Measurements from ENCODE around the gene FAF2. TPM values are rescaled to one million over a fixed set of nuclear protein-coding genes. Genes with fewer than 3 reads are reported as not detected.

The FAF2 gene
- total and polyA plus RNA-seq, 2 donors (not counting 3 experiments of a cell fraction or from before 2014, with no cell fraction given): 27.9 to 43.5 TPM

GRCh38 chr5:176470539-176470938, 22.4 kb downstream of the FAF2 start:
- dilution Hi-C loops (cut with MboI; ENCODE audit: extremely low pct_ligation_motif_present, low sequenced_read_pairs): no loop called here
- no TSS peak for BruUV-seq (replicated peaks)
- H3K79me2 ChIP-seq (ENCODE audit: control insufficient read depth, insufficient read depth, low read length): peaks cover 9% of the 10 kb centered on the region
- H2AFZ ChIP-seq (ENCODE audit: low read depth, low read length): no peak overlapping the region
- no peak overlapping the region for H3K4me3 ChIP-seq (replicated peaks in 1 of 3; ENCODE audit: insufficient read depth in 1 of 3, low read depth in 1 of 3, low read length in 3 of 3)
- POLR2A ChIA-PET: no interaction called here
- no peak overlapping the region for H3K27ac ChIP-seq (ENCODE audit: insufficient read depth, low read depth, low read length)
- FAIRE-seq (no peak), DNase-seq (ENCODE audit: low read depth, low spot score) (no peak)
- CTCF ChIA-PET: no interaction called here
- intact Hi-C loops (cut with micrococcal nuclease): no loop called here
- H3K36me3 ChIP-seq (ENCODE audit: control insufficient read depth in 2 of 2, extremely low read depth in 1 of 2, insufficient read depth in 2 of 2, low read length in 2 of 2): no peaks in the 10 kb centered on the region
- H3K27me3 ChIP-seq (ENCODE audit: control insufficient read depth in 2 of 2, insufficient read depth in 2 of 2, low read length in 2 of 2): no peaks in the 10 kb centered on the region
- H3K4me1 ChIP-seq (ENCODE audit: control insufficient read depth, extremely low read depth, insufficient read depth, low read length): no peaks in the 10 kb centered on the region
- TF ChIP-seq JUN (IDR thresholded peaks at IDR 0.05; ENCODE audit: borderline replicate concordance, insufficient read depth, insufficient read length, low read depth) (no peak), POLR2AphosphoS5 (IDR thresholded peaks at IDR 0.05; ENCODE audit: insufficient read depth, low read depth, low read length) (no peak), FOS (IDR thresholded peaks at IDR 0.05; ENCODE audit: borderline replicate concordance, insufficient read depth, low read length) (no peak), EZH2 (IDR thresholded peaks at IDR 0.05; ENCODE audit: borderline replicate concordance, low read depth, low read length, severe bottlenecking) (no peak), GATA2 (IDR thresholded peaks at IDR 0.05; ENCODE audit: insufficient read depth, insufficient read length, low read depth, low read length) (no peak), MAX (IDR thresholded peaks at IDR 0.05; ENCODE audit: insufficient read depth, insufficient read length) (no peak), MYC (IDR thresholded peaks at IDR 0.05; ENCODE audit: low read depth, low read length) (no peak), POLR2A (IDR thresholded peaks at IDR 0.05; ENCODE audit: low read depth, low read length) (no peak), CTCF (IDR thresholded peaks at IDR 0.05; ENCODE audit: extremely low read depth in 1 of 2, insufficient read depth in 1 of 2, low read depth in 1 of 2, low read length in 2 of 2) (no peak)
- no peaks in the 10 kb centered on the region for H3K9me1 ChIP-seq (replicated peaks; ENCODE audit: control insufficient read depth, extremely low read depth, insufficient read depth, low read length)
- H3K9ac ChIP-seq (replicated peaks; ENCODE audit: extremely low read depth, insufficient read depth, low read length): no peak overlapping the region
- no peak overlapping the region for H3K4me2 ChIP-seq (ENCODE audit: insufficient read depth, low read length)
- H4K20me1 ChIP-seq (replicated peaks; ENCODE audit: control insufficient read depth, extremely low read depth, insufficient read depth, low read length): no peaks in the 10 kb centered on the region
- no peaks in the 10 kb centered on the region for H3K9me3 ChIP-seq (replicated peaks; ENCODE audit: control insufficient read depth, insufficient read depth, low read length)

All from endothelial cell of umbilical vein (primary cell).